Right cardiac atrium (tissue), 5 donors: ENCODE measurements around the gene GRM8. TPM values are rescaled to one million over a fixed set of nuclear protein-coding genes. Genes with fewer than 3 reads are reported as not detected.

Source experiments
- ATAC-seq, 2 donors: fragments of 200-7000 bp; cut with Tn5 transposase; one replicate each; pipeline versions ENCODE4 v1.8.0 to v1.9.1; 2020; ENCODE audit warnings: moderate library complexity in 2 of 2, mild to moderate bottlenecking in 1 of 2
- DNase-seq, 3 donors: peaks; one replicate each; pipeline ENCODE4 v3.0.0-alpha.2; 2020
- H3K27ac ChIP-seq: one replicate; pipeline ENCODE4 v1.5.1; 2013; ENCODE audit warnings: mild to moderate bottlenecking, low read length, control low read depth, moderate library complexity
- H3K27me3 ChIP-seq: one replicate; pipeline ENCODE4 v1.6.1; 2013; ENCODE audit not compliant: control insufficient read depth, insufficient read depth
- H3K4me1 ChIP-seq: one replicate; pipeline ENCODE4 v1.6.1; 2013; ENCODE audit warnings: low read length; ENCODE audit not compliant: control insufficient read depth, insufficient read depth
- H3K4me3 ChIP-seq: one replicate; pipeline ENCODE4 v1.5.1; 2013; ENCODE audit warnings: low read length, control low read depth
- H3K9me3 ChIP-seq: one replicate; pipeline ENCODE4 v1.6.1; 2013; ENCODE audit warnings: low read length; ENCODE audit not compliant: control insufficient read depth
- WGBS: extraction: QIAGEN DNeasy Blood & Tissue Kit; methylation state at CpG from one replicate; pipeline ENCODE4 v1.1.7; 2013; 5-methylcytosine and 5-hydroxymethylcytosine counted together
- intact Hi-C, 4 donors: fragments of 100-400 bp; cut with DNase I; formaldehyde crosslinking; loops; one replicate each; pipeline versions ENCODE4 v1.11.0 to v1.14.0; 2022 to 2023
- polyA plus RNA-seq: library from polyadenylated mRNA; stranded (reverse); fragments of 200-250 nt; gene quantifications from one replicate; pipeline ENCODE4 v1.2.3, GENCODE V29; 2013
- total RNA-seq, 4 donors: library from RNA; stranded (reverse); fragmentation: NEBNext Ultra II Directional; extraction: Animal tissue kit (Norgen Biotek cat#: 25700); gene quantifications; one replicate each; pipeline ENCODE4 v1.2.1, GENCODE V29; 2021
- donor health status: healthy with polysubstance abuse.
- donor health status: DM: no; HTN: yes; CAD: no.
- donor health status: DM: no; HTN: no; CAD: no.
- donor health status: DM: no; HTN: yes; CAD: no; lungs with severe emphysema.
- donor health status: DM: yes; HTN: yes; CAD: no.

Gene GRM8
- total and polyA plus RNA-seq, 5 donors = 0.09 TPM; not detected in 4

GRCh38 chr7:126574276-126575250 lies 678.2 kb downstream of the GRM8 start:
- Histone ChIP-seq H3K27me3 (no peaks in the 10 kb centered on the region), H3K27ac (no peak overlapping the region), H3K4me1 (no peaks in the 10 kb centered on the region), H3K9me3 (no peaks in the 10 kb centered on the region), H3K4me3 (no peak overlapping the region)
- intact Hi-C loops = no loop called here
- DNase-seq = no peak
- peak in 1 of 2 donors; percentile 20 for ATAC-seq
- 56% methylated on average over 6 of the region's 6 CpGs for WGBS

DNA sequence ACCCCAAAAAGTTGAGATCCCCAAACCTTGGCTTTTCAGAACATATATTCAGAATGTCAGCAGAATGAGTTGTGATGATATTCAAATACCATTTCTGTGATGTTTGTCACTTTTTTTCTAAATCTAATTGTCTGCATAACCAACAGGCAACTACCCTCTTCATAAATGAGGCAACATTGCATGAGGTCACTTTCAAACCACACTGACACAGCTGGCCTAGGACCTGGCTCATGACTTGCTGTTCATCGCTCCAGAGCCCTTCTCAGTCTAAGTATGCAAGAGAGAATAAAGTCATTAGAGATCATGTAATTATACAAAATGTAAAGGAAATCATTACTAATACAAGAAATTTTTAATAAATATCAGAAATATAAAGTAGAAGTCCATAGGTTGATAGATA lies 681.9 kb downstream of the GRM8 start:
- H3K4me1 ChIP-seq = no peaks in the 10 kb centered on the region
- H3K27ac ChIP-seq = no peak overlapping the region
- 86% methylated on average over 1 of the region's 1 CpG for WGBS
- intact Hi-C loops = no loop called here
- ATAC-seq (no peak), DNase-seq (no peak)
- no peaks in the 10 kb centered on the region for H3K27me3 ChIP-seq
- no peak overlapping the region for H3K4me3 ChIP-seq
- no peaks in the 10 kb centered on the region for H3K9me3 ChIP-seq

DNA sequence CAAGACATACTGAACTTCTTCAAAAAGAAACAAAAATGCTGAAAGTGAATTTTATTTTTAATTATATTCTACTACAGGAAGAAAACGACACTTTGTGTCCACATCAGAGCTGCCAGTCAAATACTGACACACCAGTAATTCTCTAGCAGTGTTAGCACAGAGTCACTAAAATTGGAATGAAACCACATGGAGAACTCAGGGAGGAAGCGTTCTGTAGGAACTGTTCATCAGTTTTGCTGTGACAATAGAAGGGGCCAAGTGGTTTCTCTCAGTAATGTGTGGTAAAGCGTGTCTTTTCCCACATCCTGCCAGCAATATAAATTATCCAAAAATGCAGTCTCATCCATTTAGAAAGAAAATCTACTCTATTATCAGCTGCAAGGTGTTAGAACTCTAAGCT lies 683.3 kb downstream of the GRM8 start:
- WGBS = 45% methylated on average over 3 of the region's 3 CpGs

DNA sequence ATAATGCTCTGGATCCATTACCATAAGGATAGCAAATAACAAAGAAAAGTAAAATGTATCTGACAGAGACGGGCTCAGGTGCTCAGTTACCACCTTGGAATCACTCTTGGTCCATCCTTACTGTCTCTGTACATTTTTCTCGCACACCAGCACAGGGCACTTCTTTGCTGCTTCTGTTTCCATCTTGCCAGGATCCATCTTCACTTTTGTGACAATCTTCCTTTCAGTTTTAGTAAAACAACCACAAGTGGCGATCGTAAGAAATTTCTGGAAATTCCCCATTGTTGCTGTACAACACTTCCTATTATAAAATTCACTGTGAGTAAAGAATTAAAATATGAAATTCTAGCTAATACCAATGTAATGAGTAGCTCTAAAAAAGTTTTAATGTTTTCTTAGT lies 695.5 kb downstream of the GRM8 start:
- Histone ChIP-seq H3K4me1 (no peaks in the 10 kb centered on the region), H3K4me3 (no peak overlapping the region), H3K9me3 (no peaks in the 10 kb centered on the region), H3K27ac (no peak overlapping the region), H3K27me3 (no peaks in the 10 kb centered on the region)
- no peak for DNase-seq
- ATAC-seq = no peak
- WGBS = 71% methylated on average over 4 of the region's 4 CpGs
- intact Hi-C loops = no loop called here

More for the DNA sequence above, 683.3 kb downstream of the GRM8 start:
- DNase-seq (no peak), ATAC-seq (no peak)
- intact Hi-C loops = no loop called here
- H3K27ac ChIP-seq = no peak overlapping the region
- H3K4me3 ChIP-seq = no peak overlapping the region
- H3K4me1 ChIP-seq = no peaks in the 10 kb centered on the region
- no peaks in the 10 kb centered on the region for H3K9me3 ChIP-seq
- no peaks in the 10 kb centered on the region for H3K27me3 ChIP-seq

- Histone ChIP-seq H3K4me3 (no peak overlapping the region), H3K27me3 (no peaks in the 10 kb centered on the region), H3K27ac (no peak overlapping the region), H3K9me3 (no peaks in the 10 kb centered on the region), H3K4me1 (no peaks in the 10 kb centered on the region)
- ATAC-seq = no peak
- DNase-seq = no peak
- 54% methylated on average over 5 of the region's 5 CpGs for WGBS
- intact Hi-C loops = no loop called here
Observed at GRCh38 chr7:126541406-126541805, 711.3 kb downstream of the GRM8 start.

- DNase-seq (no peak), ATAC-seq (no peak)
- WGBS = 66% methylated on average over 5 of the region's 5 CpGs
- H3K27me3 ChIP-seq = no peaks in the 10 kb centered on the region
- no peak overlapping the region for H3K27ac ChIP-seq
- no peak overlapping the region for H3K4me3 ChIP-seq
- intact Hi-C loops = no loop called here
- no peaks in the 10 kb centered on the region for H3K4me1 ChIP-seq
- H3K9me3 ChIP-seq = no peaks in the 10 kb centered on the region
Observed at GRCh38 chr7:126535176-126535575, 717.6 kb downstream of the GRM8 start.

GRCh38 chr7:126533715-126534114 lies 719.0 kb downstream of the GRM8 start:
- Histone ChIP-seq H3K27ac (no peak overlapping the region), H3K4me3 (no peak overlapping the region), H3K9me3 (no peaks in the 10 kb centered on the region), H3K4me1 (no peaks in the 10 kb centered on the region), H3K27me3 (no peaks in the 10 kb centered on the region)
- intact Hi-C loops = no loop called here
- WGBS = 80% methylated on average over 7 of the region's 7 CpGs
- ATAC-seq = no peak
- DNase-seq = no peak

DNA sequence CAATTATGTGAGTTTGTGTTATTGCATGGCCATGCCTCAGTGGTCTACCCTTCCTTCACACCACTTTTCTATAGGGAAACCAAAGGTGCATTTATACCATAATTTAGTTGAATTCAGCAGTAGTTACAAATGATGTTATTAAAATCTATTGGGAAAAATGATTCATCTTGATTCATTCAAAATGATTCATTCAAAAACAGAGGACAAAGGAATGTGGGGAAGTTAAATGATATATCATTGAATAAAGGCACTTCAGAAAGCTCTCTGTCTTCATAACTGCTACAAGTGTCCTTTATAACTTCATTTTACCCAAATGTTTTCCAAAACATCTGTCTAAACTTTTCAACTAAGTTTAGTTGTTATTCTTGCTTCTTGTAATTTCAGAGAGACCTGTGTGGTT lies 722.9 kb downstream of the GRM8 start:
- DNase-seq (no peak), ATAC-seq (no peak)
- Histone ChIP-seq H3K27ac (no peak overlapping the region), H3K27me3 (no peaks in the 10 kb centered on the region), H3K9me3 (no peaks in the 10 kb centered on the region), H3K4me3 (no peak overlapping the region), H3K4me1 (no peaks in the 10 kb centered on the region)
- intact Hi-C loops = no loop called here

DNA sequence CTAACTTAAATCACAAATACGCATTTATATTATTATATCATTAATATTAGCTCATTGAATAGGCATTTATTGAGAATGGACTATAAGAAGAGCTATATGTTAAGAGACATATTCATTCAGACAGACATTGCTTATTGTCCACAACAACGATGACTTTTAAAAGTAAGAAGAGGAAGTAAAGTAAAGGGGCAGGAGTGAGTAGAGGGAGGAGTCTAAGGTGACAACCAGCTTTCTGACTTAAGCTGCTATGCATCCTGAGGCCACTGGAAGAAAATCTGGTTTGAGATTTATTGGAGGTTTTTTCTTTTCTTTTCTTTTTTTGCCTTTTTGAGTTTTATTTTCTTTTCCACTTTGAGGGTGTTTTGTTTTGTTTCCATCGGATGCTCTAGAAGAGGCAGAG lies 723.5 kb downstream of the GRM8 start:
- H3K4me1 ChIP-seq = no peaks in the 10 kb centered on the region
- intact Hi-C loops = no loop called here
- H3K27me3 ChIP-seq = no peaks in the 10 kb centered on the region
- no peaks in the 10 kb centered on the region for H3K9me3 ChIP-seq
- H3K27ac ChIP-seq = no peak overlapping the region
- no peak for DNase-seq
- ATAC-seq = no peak
- 82% methylated on average over 3 of the region's 3 CpGs for WGBS
- H3K4me3 ChIP-seq = no peak overlapping the region

DNA sequence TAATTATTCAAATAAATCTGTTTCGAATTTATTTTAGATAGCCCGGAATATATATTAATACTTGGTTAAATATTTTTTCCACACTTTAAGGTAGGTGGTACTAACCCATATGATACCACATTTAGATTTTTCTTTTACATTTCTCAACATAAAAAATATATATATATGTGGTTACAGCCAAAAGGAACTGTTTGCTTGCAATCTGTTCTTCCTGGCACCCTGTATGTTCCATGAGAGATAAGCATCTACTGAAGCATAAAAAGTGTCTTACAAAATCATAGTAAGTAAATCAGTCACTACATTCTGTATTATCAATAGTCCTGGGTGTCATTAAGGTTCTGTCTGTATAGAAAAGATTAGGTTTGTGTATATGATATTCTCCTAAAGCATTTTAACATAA lies 726.8 kb downstream of the GRM8 start:
- ATAC-seq = no peak
- intact Hi-C loops = no loop called here
- H3K4me1 ChIP-seq = no peaks in the 10 kb centered on the region
- no peaks in the 10 kb centered on the region for H3K9me3 ChIP-seq
- 84% methylated on average over 2 of the region's 2 CpGs for WGBS
- no peak overlapping the region for H3K4me3 ChIP-seq
- no peak for DNase-seq
- H3K27me3 ChIP-seq = no peaks in the 10 kb centered on the region
- no peak overlapping the region for H3K27ac ChIP-seq

DNA sequence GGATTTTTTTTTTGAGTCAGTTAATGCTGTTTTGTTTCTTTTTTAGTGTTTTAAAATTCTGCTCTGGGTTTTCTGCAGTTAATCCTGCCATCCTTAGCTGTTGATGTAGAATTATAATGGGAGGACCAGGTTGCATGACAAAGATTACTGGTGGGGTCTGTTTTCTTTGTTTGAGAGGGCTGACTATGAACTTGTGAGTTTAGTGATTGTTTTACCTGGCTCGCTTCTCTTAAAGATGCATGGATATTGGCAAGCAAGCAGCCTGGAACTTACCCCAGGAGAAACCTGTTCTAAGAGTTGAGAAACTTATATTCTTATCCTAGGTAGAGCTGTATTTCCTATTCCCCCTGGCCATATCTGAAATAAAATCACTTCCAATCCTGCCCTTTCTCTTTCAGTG lies 727.8 kb downstream of the GRM8 start:
- H3K27me3 ChIP-seq = no peaks in the 10 kb centered on the region
- ATAC-seq = no peak
- no peak overlapping the region for H3K27ac ChIP-seq
- DNase-seq = no peak
- H3K4me1 ChIP-seq = no peaks in the 10 kb centered on the region
- 81% methylated on average over 1 of the region's 1 CpG for WGBS
- no peaks in the 10 kb centered on the region for H3K9me3 ChIP-seq
- intact Hi-C loops = no loop called here
- no peak overlapping the region for H3K4me3 ChIP-seq
